Epidermal melanocyte (primary cell): ENCODE results near the gene MRPL46.
"Not testable (repeated sequence)": the region's sequence is repeated elsewhere in the genome, so short reads cannot be mapped to it uniquely, and the experiment has no call there.

ENCODE experiments used
- DNase-seq: peaks from one replicate; pipeline ENCODE4 v3.0.0; 2011; ENCODE audit warnings: low spot score; ENCODE audit not compliant: insufficient read length

The MRPL46 gene

DNA sequence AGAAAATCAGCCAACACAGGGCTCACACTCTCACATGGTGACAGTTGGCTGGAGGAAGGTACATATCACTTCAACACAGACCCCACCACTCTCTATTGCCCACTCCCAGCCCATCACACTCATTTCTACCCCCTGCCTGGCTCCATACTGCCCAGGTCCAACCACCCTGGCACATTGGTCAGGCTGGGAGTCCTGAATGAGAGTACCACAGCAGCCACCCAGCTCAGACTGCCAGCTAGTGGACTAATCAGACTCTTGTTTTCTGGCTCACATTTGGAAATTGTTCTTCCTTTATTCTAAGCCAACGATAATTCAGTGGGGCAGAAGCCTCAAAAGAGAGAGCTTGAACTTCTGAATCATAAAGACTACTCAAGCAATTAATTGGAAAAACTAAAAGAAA lies 20.0 kb downstream of the MRPL46 start:
- DNase-seq: no peak

DNA sequence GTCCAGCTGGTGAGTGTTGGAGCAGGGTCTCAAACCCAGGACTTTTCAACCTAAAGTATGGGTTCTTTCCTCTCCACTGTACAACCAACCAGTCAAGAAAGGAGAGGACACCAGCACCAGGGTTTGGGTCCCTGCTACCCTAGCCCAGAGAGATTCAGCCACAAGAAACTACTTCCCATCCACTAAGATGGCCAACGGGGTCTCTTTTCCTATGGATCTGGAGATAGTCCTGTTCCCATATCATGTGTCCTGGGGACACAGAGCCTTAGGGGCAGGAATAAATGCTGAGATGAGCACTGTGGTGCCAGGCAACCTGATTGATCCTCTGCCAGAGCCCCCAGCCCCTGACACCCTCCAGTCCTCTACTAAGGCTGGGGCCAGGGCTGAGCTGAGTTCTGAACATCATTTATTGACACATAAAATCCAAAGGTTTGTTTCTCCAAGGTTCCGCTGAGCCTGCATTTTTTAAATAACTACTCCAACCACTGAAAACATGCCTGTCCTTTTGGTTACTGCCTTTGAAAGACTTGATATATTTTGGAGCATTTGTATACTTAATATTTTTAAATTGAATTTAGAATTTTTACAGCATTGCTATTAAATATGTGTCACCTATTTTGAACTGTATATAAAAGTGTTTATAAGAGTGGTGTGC lies 26.0 kb downstream of the MRPL46 start:
- DNase-seq: no peak

DNA sequence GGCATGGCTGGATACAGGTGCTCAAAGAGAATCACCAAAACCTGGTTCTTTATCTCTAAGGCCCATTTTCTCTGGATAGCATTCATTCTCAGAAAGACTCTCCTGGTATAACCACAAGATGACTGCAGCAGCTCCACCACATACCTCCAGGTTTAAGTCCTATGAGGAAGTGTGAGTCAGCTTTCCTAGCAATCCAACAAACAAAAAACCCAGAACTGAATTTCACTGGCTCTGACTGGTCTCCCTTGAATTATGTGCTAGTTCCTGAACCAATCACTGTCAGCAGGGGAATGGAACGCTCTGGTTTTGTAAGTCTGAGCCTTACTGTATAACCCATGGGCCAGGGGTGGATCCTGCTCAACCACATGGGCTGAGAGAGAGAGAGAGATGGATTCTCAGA lies 27.2 kb downstream of the MRPL46 start:
- DNase-seq: no peak

DNA sequence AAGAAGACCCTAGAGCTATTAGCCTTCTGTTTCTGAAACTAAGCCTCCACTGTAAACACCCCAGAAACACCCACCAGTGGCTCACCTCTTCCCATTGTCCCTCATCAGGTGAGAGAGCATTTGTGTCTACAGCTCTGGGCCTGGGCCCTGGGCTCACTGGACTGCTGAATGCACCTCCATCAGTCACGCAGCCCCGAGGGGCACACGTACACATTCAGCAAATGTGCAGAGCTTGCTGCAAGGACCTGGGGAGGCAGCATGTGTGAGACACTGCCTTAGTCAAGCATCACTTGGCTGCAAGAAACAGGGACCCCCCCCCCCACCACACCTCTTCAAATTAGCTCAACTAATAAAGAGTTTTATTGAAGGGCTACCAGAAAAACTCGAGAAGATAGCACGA lies 29.0 kb downstream of the MRPL46 start:
- no peak for DNase-seq

DNA sequence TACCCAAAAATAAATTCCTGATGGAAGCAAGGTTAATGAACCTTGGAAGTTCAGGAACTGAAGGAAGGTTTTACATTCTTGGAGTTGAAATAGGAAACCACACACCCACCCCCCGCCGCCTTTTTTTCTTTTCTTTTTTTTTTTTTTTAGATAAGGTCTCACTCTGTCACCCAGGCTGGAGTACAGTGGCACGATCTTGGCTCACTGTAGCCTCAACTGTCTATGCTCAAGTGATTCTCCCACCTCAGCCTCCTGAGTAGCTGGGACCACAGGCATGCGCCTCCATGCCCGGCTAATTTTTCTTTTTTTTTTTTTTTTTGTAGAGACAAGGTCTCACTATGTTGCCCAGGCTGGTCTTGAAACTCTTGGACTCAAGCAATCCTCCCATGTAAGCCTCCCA lies 33.1 kb downstream of the MRPL46 start:
- not testable (repeated sequence) for DNase-seq

DNA sequence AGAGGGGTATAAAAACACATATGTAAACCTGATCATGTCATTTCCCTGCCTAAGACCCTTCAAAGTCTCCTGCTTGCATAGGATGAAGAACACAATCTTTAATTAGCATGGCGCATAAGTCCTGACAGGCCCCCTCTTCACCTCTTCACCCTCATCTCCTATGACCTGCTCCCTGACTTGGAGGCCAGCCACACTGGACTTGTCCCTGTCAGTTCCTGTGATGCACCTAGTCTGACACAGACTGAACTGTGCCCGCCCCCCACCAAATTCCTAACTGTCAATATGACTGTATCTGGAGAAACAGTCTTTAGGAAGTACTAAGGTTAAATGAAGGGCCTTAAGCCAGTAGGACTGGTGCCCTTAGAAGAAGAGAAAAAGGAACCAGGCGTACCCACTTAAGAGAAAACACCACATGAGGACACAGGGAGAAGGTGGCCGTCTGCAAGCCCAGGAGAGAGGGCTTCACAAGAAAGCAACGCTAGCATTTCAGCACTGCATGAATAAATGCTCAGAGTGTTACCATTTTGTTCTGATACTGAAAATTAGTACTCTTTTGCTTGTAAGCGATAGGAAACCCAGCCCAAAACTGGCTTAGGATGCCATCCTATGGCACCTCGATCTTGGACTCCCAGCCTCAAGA lies 34.0 kb downstream of the MRPL46 start:
- DNase-seq: no peak

DNA sequence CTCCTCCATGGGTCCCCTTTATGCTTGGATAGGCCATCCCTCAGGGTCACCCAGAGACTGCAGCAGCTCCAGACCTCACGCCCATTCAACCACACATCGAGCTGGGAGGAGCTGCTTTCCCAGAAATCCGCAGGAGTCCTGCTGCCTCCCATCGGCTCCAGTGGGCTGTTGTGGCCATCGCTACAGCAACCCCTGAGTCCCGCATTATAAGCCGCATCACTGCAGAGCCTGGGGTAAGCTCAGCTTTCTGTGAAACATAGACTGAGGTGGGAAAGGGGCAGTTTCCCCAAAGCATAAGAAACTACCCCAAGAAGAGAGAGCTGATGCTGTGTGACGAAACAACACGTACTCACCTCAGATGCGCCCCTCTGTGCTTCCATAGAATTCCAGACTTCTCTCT lies 35.7 kb downstream of the MRPL46 start:
- DNase-seq: no peak

DNA sequence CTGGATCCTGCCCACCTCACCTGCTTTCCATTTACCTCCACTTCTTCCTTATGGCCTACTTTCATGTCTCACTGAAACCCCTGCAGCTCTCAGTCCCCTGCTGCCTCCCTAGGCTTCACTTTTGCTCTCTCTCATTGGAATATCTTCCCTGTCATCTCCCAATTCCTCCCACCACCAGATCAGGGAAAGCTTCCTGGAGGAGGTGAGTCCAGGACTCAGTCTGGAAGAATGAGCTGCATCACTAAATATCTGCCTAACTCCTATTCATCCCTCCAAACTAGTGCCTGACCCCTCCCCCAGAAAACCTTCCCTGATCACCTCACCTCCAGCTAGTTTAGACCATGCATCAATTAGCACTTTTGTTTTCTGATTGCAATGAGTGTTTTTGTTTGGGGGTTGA lies 37.1 kb downstream of the MRPL46 start:
- DNase-seq: no peak

DNA sequence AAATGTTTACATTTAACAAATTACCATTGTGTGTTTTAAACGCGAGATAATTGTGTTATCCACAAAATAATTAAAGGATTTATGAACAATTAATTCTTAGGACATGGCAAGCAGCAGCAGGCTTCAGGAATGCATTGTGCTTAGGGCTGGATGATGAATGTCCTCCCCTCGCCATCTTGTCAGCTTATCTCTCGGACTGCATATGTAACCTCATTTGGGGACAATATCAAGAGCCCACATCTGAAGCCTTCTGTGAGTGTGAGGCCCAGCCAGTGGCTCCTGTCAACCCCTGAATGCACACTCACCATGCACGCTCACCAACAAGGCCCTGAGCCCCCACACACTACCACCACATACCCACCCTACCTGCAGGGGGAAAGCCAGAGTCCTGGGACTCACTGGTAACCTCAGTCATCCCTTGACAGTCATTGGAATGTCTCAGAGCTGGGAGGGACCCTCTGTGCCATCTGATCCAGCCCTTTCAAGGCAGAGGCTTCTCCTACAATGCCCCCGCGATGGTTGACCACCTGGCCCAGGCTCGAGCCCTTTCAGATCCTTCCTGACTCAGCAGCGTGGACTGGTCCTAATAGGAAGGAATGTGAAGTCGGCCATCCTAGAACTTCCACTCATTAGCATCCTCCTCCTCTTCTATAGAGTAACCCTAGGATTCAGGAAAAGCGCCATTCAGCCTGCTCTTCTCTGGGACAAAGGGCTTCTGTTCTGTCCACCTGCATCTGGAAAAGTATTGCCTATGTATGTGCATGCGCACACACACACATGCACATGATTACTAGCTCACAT lies 38.2 kb downstream of the MRPL46 start:
- DNase-seq: no peak

DNA sequence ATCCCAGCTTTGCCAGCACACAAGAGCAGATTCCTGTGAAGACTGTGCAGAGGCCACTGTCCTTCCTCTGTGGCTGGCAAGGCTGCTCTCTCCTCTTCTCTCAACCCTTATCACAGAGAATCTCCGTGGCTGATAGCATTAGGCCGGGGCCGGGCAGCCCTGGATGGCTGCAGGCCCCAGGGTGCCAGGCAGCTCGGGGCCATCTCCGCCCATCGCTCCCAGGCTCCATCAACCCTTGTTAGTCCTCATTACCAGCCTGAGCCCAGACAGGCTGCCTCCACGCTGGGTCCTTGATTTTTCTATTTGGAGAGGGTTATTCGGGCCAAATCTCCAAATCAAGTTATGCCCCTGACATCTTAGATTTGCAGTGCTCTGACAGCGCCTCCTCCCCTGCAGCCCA lies 39.1 kb downstream of the MRPL46 start:
- DNase-seq: no peak

DNA sequence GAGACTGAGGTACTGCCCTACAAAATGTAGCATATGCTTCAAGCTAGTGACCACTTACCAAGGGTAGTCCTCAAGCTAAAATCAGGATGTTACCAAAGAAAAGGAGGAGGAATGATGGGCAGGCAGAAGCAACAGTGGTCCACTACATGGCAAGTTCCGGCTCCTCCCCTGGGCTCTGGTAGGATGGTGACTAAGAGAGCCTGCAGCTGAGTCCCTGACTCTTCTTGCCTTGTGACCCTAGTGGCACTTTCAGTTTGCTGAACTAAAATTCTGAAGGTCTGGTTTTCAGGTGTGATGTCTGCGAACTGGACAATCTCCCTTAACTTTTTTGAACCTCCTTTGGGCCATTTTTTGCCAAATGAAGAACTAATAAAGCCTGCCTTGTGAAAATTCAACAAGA lies 40.9 kb downstream of the MRPL46 start:
- no peak for DNase-seq

DNA sequence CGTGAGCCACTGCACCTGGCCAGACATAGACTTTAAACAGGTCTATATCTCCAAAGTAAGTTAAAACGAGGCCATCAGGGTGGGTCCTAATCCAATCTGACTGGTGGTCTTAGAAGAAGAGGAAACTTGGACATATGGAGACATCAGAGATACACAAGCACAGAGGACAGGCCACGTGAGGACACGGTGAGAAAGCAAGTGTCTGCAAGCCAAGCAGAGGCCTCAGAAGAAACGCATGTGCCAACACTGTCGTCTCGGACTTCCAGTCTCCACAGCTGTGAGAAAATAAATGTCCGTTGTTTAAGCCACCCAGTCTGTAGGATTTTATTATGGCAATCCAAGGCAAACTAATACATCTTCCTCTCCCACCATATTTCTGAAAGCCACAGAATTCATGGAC lies 43.9 kb downstream of the MRPL46 start:
- no peak for DNase-seq

DNA sequence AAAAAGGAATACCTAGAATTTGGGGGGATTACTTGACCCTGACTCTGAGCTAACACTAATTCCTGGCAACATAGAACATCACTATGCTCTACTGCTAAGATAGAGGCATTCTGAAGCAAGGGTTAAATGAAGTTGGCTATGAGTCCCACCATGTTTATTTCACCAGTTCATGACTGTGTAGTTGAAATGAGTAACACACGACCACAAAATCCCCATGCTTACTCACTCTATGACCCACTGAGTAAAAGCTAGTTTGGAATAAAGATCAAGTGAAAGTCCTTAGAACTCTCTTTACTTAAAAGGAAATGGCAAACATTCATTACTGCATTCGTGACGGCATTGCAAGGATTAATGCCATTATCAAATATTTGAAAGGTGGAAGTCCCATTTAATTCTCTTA lies 47.4 kb downstream of the MRPL46 start:
- DNase-seq: no peak
